Left ventricle myocardium inferior (tissue), 1 donor: ENCODE measurements around the gene RAPGEF1. TPM values are rescaled to one million over a fixed set of nuclear protein-coding genes. Genes with fewer than 3 reads are reported as not detected.

ENCODE experiments used
- DNase-seq: peaks from one replicate; pipeline ENCODE4 v3.0.0-alpha.2; 2020
- H3K27ac ChIP-seq: fragments of 200-600 bp; replicated peaks from 2 replicates; pipeline ENCODE4 v1.8.0; 2021
- H3K27me3 ChIP-seq: fragments of 200-600 bp; 2 replicates; pipeline ENCODE4 v1.8.0; 2021; ENCODE audit warnings: low read depth
- H3K36me3 ChIP-seq: fragments of 200-600 bp; 2 replicates; pipeline ENCODE4 v1.8.0; 2021
- H3K4me1 ChIP-seq: fragments of 200-600 bp; 2 replicates; pipeline ENCODE4 v1.8.0; 2021
- H3K4me3 ChIP-seq: fragments of 200-600 bp; 2 replicates; pipeline ENCODE4 v1.8.0; 2021; ENCODE audit warnings: mild to moderate bottlenecking, moderate library complexity
- H3K9me3 ChIP-seq: fragments of 200-600 bp; replicated peaks from 2 replicates; pipeline ENCODE4 v1.8.0; 2021
- intact Hi-C: fragments of 100-400 bp; cut with micrococcal nuclease; formaldehyde crosslinking; loops from one replicate; pipeline ENCODE4 v1.11.0; 2022
- total RNA-seq: library from RNA; stranded (reverse); fragmentation: NEBNext Ultra II Directional; extraction: Animal tissue kit (Norgen Biotek cat#: 25700); gene quantifications from one replicate; pipeline ENCODE4 v1.2.1, GENCODE V29; 2021
- TF ChIP-seq, protein P1 (sequence below): fragments of 200-600 bp; IDR thresholded peaks from 2 replicates; pipeline ENCODE4 v1.8.0; 2021; ENCODE audit warnings: antibody characterized with exemption, mild to moderate bottlenecking, borderline replicate concordance
- donor health status: DM: no; HTN: yes; CAD: no; lungs with severe emphysema.

The RAPGEF1 gene
- total RNA-seq, 1 donor from 2014 or later: 95.9 TPM

DNA sequence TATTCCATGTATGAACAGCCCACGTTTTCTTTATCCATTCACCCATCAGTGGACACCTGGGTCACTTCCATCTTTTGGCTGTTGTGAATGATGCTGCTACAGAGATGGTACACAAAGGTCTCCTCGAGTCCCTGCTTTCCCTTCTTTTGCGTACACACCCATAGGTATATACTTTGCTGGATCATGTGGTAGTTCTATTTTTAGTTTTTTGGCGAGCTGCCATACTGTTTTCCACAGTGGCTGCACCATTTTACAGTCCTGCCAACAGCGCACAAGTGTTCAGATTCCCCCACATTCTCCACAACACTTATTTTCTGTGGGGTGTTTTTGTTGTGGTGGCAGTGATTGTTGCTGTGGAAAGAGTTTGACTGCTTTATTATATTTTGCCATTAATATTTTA, 16.2 kb downstream of the RAPGEF1 start:
- Histone ChIP-seq H3K4me1 (peaks cover 99% of the 10 kb centered on the region), H3K9me3 (no peaks in the 10 kb centered on the region), H3K36me3 (peaks cover 4% of the 10 kb centered on the region), H3K4me3 (no peak overlapping the region), H3K27ac (no peak overlapping the region), H3K27me3 (no peaks in the 10 kb centered on the region)
- intact Hi-C loops: no loop called here
- DNase-seq: no peak
- TF ChIP-seq, protein P1, sequence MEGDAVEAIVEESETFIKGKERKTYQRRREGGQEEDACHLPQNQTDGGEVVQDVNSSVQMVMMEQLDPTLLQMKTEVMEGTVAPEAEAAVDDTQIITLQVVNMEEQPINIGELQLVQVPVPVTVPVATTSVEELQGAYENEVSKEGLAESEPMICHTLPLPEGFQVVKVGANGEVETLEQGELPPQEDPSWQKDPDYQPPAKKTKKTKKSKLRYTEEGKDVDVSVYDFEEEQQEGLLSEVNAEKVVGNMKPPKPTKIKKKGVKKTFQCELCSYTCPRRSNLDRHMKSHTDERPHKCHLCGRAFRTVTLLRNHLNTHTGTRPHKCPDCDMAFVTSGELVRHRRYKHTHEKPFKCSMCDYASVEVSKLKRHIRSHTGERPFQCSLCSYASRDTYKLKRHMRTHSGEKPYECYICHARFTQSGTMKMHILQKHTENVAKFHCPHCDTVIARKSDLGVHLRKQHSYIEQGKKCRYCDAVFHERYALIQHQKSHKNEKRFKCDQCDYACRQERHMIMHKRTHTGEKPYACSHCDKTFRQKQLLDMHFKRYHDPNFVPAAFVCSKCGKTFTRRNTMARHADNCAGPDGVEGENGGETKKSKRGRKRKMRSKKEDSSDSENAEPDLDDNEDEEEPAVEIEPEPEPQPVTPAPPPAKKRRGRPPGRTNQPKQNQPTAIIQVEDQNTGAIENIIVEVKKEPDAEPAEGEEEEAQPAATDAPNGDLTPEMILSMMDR: no peak

- H3K36me3 ChIP-seq: peaks cover 4% of the 10 kb centered on the region
- TF ChIP-seq, protein P1: peak; percentile 48
- no peaks in the 10 kb centered on the region for H3K27me3 ChIP-seq
- intact Hi-C loops: no loop called here
- peaks cover 99% of the 10 kb centered on the region for H3K4me1 ChIP-seq
- no peaks in the 10 kb centered on the region for H3K9me3 ChIP-seq
- peak; percentile 69 for DNase-seq
- no peak overlapping the region for H3K4me3 ChIP-seq
- H3K27ac ChIP-seq: peak overlapping the region; percentile 37
Observed at GRCh38 chr9:131722255-131722654, 17.6 kb downstream of the RAPGEF1 start.

- no peaks in the 10 kb centered on the region for H3K27me3 ChIP-seq
- intact Hi-C loops: no loop called here
- H3K4me3 ChIP-seq: no peak overlapping the region
- TF ChIP-seq, protein P1: no peak
- no peak for DNase-seq
- peaks cover 99% of the 10 kb centered on the region for H3K4me1 ChIP-seq
- no peak overlapping the region for H3K27ac ChIP-seq
- peaks cover 4% of the 10 kb centered on the region for H3K36me3 ChIP-seq
- no peaks in the 10 kb centered on the region for H3K9me3 ChIP-seq
Observed at GRCh38 chr9:131721076-131721475, 18.8 kb downstream of the RAPGEF1 start.

- peaks cover 99% of the 10 kb centered on the region for H3K4me1 ChIP-seq
- peaks cover 4% of the 10 kb centered on the region for H3K36me3 ChIP-seq
- no peaks in the 10 kb centered on the region for H3K27me3 ChIP-seq
- no peak for DNase-seq
- H3K4me3 ChIP-seq: no peak overlapping the region
- TF ChIP-seq, protein P1: no peak
- intact Hi-C loops: no loop called here
- no peaks in the 10 kb centered on the region for H3K9me3 ChIP-seq
- no peak overlapping the region for H3K27ac ChIP-seq
Observed at GRCh38 chr9:131720330-131720729, 19.5 kb downstream of the RAPGEF1 start.

DNA sequence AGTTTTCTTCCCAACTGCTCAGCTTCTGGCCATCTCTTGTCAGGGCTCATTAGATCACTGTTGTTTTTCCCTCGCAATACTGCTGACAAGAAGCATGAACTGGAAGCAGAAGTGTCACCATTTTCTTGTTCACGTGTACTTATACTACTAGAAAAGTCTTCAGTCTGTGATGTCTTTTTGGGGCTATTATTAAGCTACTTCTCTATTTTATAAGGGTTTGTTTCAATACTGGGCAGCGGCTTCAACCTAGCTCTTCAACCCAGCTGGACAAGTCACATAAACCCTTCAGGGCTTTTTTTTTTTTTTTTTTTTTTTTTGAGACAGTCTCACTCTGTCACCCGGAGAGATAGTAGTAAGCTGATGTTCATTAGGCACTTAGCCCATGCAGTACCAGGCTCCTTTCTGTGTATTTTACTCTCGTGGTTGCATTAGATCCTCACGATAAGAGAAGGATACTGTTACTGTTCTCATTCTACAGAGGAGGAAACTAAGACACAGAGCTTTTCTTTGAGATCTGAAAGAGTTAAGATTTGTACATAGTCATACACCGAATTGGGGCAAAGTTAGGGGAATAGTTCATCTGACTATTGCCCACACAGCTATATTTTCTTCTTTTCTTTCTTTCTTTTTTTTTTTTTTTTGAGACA, 20.5 kb downstream of the RAPGEF1 start:
- intact Hi-C loops: no loop called here
- Histone ChIP-seq H3K27ac (peak overlapping the region; percentile 83), H3K9me3 (no peaks in the 10 kb centered on the region), H3K36me3 (peaks cover 4% of the 10 kb centered on the region), H3K4me1 (peaks cover 99% of the 10 kb centered on the region), H3K4me3 (no peak overlapping the region), H3K27me3 (no peaks in the 10 kb centered on the region)
- DNase-seq: no peak
- TF ChIP-seq, protein P1: no peak
